ENCODE measurements around the gene PTPRM. TPM values are rescaled to one million over a fixed set of nuclear protein-coding genes. Genes with fewer than 3 reads are reported as not detected.
"Not testable (repeated sequence)": the region's sequence is repeated elsewhere in the genome, so short reads cannot be mapped to it uniquely, and the experiment has no call there.

PTPRM gene
- total RNA-seq, 1 donor: 84.7 TPM

DNA sequence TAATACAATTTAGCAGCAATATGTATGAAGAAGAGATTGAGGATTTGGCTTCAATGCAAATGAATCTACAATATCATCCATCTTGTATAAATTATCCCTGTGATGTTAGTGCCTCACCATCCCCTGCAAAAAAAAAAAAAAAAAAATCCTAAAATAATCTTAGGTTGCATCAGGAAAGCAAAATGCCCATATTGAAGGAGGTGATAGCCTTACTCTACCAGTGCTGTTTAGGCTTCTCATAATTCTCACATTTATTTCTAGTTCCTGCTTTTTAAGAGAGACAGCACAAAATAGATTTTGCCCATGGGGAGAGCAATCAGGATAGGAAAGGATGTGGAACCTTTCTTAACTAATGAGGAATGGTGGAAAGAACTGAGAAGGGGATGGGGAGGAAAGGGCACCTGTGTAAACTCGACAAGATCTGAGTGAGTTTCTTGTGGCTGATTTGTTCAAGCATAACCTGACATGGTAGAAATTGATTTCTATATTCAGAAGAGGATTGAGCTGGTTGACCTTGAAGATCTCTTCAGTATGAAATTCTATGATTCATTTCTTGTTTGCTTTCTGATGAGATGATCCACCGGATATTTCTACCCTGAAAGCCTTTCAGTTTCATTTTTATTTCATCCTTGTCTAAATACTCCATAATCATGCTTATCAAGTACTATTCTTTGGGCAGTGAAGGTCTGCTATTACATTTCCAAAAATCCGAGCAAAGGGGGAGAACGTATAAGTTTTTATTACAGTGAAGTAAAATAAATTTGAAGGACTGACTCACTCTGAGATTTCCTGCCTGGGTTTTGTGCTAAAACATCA lies 391.2 kb downstream of the PTPRM start:
- H3K4me2 ChIP-seq (ENCODE audit: insufficient read depth, low read length): peak overlapping the region; percentile 81
- peaks cover 12% of the 10 kb centered on the region for H3K4me1 ChIP-seq (ENCODE audit: insufficient read depth, low read length)
- H3K79me2 ChIP-seq (ENCODE audit: insufficient read depth, low read length): peaks cover 2% of the 10 kb centered on the region
- no peaks in the 10 kb centered on the region for H3K9me3 ChIP-seq (ENCODE audit: low read depth, low read length)
- no peaks in the 10 kb centered on the region for H3K36me3 ChIP-seq (ENCODE audit: insufficient read depth, low read length)
- DNase-seq (ENCODE audit: insufficient read length, low spot score, missing footprints): peak; percentile 57
- H3K4me3 ChIP-seq (ENCODE audit: insufficient read depth, low read length): peak overlapping the region; percentile 67
- no peaks in the 10 kb centered on the region for H4K20me1 ChIP-seq (ENCODE audit: insufficient read depth, low read length)
- no peaks in the 10 kb centered on the region for H3K27me3 ChIP-seq (ENCODE audit: insufficient read depth, low read length)
- H3K27ac ChIP-seq (ENCODE audit: low read depth, low read length): peak overlapping the region; percentile 72
- peak overlapping the region; percentile 56 for H2AFZ ChIP-seq (ENCODE audit: low read length)
- TF ChIP-seq, protein P1, sequence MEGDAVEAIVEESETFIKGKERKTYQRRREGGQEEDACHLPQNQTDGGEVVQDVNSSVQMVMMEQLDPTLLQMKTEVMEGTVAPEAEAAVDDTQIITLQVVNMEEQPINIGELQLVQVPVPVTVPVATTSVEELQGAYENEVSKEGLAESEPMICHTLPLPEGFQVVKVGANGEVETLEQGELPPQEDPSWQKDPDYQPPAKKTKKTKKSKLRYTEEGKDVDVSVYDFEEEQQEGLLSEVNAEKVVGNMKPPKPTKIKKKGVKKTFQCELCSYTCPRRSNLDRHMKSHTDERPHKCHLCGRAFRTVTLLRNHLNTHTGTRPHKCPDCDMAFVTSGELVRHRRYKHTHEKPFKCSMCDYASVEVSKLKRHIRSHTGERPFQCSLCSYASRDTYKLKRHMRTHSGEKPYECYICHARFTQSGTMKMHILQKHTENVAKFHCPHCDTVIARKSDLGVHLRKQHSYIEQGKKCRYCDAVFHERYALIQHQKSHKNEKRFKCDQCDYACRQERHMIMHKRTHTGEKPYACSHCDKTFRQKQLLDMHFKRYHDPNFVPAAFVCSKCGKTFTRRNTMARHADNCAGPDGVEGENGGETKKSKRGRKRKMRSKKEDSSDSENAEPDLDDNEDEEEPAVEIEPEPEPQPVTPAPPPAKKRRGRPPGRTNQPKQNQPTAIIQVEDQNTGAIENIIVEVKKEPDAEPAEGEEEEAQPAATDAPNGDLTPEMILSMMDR (IDR thresholded peaks at IDR 0.05; ENCODE audit: extremely low read depth, low read depth, low read length): no peak

DNA sequence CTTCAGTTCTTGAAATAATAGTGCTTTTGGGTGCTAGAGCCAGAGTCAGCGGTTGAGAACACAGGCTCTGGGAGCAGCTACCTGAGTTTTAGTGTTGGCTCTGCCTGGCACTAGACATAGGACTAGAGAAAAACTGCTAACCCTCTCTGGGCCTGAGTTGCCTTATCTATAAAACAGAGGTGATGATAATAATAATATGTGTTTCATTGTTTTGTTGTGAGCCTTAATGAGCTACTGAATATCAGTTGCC lies 391.7 kb downstream of the PTPRM start:
- Histone ChIP-seq H4K20me1 (ENCODE audit: insufficient read depth, low read length) (no peaks in the 10 kb centered on the region), H3K4me3 (ENCODE audit: insufficient read depth, low read length) (peak overlapping the region; percentile 67), H3K9me3 (ENCODE audit: low read depth, low read length) (no peaks in the 10 kb centered on the region), H3K4me1 (ENCODE audit: insufficient read depth, low read length) (peaks cover 15% of the 10 kb centered on the region), H3K27me3 (ENCODE audit: insufficient read depth, low read length) (no peaks in the 10 kb centered on the region), H3K36me3 (ENCODE audit: insufficient read depth, low read length) (no peaks in the 10 kb centered on the region), H3K4me2 (ENCODE audit: insufficient read depth, low read length) (peak overlapping the region; percentile 81), H3K27ac (ENCODE audit: low read depth, low read length) (peak overlapping the region; percentile 72), H3K79me2 (ENCODE audit: insufficient read depth, low read length) (peaks cover 4% of the 10 kb centered on the region), H2AFZ (ENCODE audit: low read length) (peak overlapping the region; percentile 56)
- DNase-seq (ENCODE audit: insufficient read length, low spot score, missing footprints): no peak
- TF ChIP-seq, protein P1 (IDR thresholded peaks at IDR 0.05; ENCODE audit: extremely low read depth, low read depth, low read length): no peak

DNA sequence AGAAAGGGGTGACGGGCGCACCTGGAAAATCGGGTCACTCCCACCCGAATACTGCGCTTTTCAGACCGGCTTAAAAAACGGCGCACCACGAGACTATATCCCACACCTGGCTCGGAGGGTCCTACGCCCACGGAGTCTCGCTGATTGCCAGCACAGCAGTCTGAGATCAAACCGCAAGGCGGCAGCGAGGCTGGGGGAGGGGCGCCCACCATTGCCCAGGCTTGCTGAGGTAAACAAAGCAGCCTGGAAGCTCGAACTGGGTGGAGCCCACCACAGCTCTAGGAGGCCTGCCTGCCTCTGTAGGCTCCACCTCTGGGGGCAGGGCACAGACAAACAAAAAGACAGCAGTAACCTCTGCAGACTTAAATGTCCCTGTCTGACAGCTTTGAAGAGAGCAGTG lies 399.6 kb downstream of the PTPRM start:
- not testable (repeated sequence) for H2AFZ ChIP-seq (ENCODE audit: low read length); H3K4me1 ChIP-seq (ENCODE audit: insufficient read depth, low read length); H3K4me2 ChIP-seq (ENCODE audit: insufficient read depth, low read length); H3K9me3 ChIP-seq (ENCODE audit: low read depth, low read length); H4K20me1 ChIP-seq (ENCODE audit: insufficient read depth, low read length); H3K4me3 ChIP-seq (ENCODE audit: insufficient read depth, low read length); H3K79me2 ChIP-seq (ENCODE audit: insufficient read depth, low read length); H3K27me3 ChIP-seq (ENCODE audit: insufficient read depth, low read length); H3K27ac ChIP-seq (ENCODE audit: low read depth, low read length); DNase-seq (ENCODE audit: insufficient read length, low spot score, missing footprints); H3K36me3 ChIP-seq (ENCODE audit: insufficient read depth, low read length)

DNA sequence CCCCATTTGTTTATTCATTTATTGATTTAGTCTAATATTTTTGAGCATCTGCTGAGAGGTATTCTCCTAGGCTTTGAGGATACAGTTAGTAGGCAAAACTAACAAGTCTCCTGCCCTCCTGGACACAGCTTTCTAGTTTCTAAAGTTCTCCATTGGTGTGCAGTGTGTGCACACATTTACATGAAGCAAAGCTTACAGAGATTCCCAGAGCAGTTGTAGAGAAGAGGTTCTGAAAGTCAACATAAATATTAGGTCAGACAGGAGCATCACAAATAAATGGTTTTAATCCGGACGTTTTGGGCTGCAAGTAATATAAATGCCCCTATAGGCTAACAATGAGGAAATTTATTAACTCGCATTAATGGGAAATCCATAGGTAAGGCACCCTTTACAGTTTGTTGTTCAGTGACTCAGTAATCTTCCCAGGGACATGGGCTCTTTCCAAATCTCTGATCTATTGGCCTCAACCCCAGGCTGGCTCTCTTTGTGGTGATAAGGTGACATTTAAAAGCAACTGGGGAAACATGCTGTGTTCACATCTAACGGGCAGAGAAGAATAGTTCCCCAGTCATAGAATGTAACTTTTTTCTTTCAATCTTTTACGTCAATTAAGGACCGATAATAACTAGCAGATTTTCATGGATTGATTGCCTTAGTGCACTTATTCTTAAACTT lies 407.2 kb downstream of the PTPRM start:
- no peaks in the 10 kb centered on the region for H3K36me3 ChIP-seq (ENCODE audit: insufficient read depth, low read length)
- H4K20me1 ChIP-seq (ENCODE audit: insufficient read depth, low read length): no peaks in the 10 kb centered on the region
- H3K4me1 ChIP-seq (ENCODE audit: insufficient read depth, low read length): no peaks in the 10 kb centered on the region
- TF ChIP-seq, protein P1 (IDR thresholded peaks at IDR 0.05; ENCODE audit: extremely low read depth, low read depth, low read length): no peak
- H3K9me3 ChIP-seq (ENCODE audit: low read depth, low read length): no peaks in the 10 kb centered on the region
- H3K4me2 ChIP-seq (ENCODE audit: insufficient read depth, low read length): no peak overlapping the region
- H2AFZ ChIP-seq (ENCODE audit: low read length): no peak overlapping the region
- no peak overlapping the region for H3K4me3 ChIP-seq (ENCODE audit: insufficient read depth, low read length)
- no peak for DNase-seq (ENCODE audit: insufficient read length, low spot score, missing footprints)
- no peaks in the 10 kb centered on the region for H3K27me3 ChIP-seq (ENCODE audit: insufficient read depth, low read length)
- no peaks in the 10 kb centered on the region for H3K79me2 ChIP-seq (ENCODE audit: insufficient read depth, low read length)
- H3K27ac ChIP-seq (ENCODE audit: low read depth, low read length): no peak overlapping the region

Measured in osteoblast (primary cell).